ENCODE results near the gene GUCA1A.
"Not testable (repeated sequence)": the region's sequence is repeated elsewhere in the genome, so short reads cannot be mapped to it uniquely, and the experiment has no call there.

GUCA1A gene

GRCh38 chr6:42147138-42147562 lies 26.0 kb upstream of the GUCA1A start:
- DNase-seq (ENCODE audit: low read depth, low spot score) = no peak

GRCh38 chr6:42148058-42148457 lies 25.1 kb upstream of the GUCA1A start:
- no peak for DNase-seq (ENCODE audit: low read depth, low spot score)

DNA sequence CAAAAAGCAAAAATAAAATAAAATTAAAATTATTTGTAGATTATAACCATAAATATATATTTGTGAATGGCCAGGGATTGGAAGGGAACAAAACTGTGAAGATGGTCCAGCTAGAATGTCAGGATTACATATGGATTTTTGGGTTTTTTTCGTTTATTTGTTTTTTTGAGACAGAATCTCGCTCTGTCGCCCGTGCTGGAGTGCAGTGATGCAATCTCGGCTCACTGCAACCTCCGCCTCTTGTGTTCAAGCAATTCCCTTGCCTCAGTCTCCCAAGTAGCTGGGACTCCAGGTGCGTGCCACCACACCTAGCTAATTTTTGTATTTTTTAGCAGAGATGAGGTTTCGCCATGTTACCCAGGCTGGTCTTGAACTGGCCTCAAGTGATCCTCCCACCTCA lies 22.9 kb upstream of the GUCA1A start:
- no peak for DNase-seq (ENCODE audit: low read depth, low spot score)

DNA sequence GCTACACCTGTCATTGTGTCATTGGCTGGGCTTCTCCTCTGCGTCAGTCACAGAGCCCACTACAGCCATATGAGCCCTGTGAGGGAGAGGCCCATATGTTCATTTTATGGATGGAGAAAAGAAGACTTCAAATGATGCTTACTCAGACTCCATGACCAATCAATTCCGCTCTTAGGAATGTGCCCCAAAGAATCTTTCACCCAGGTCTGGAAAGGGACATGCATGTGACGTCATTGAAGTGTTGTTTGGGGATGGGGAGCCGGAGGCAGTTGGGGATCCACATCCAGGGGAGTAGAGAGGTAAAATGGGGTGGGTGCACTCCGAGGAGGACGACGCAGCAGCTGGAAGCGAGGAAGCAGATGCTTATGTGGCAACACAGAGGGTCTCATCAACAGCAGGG lies 21.1 kb upstream of the GUCA1A start:
- no peak for DNase-seq (ENCODE audit: low read depth, low spot score)

GRCh38 chr6:42152528-42153213 lies 20.5 kb upstream of the GUCA1A start:
- not testable (repeated sequence) for DNase-seq (ENCODE audit: low read depth, low spot score)

DNA sequence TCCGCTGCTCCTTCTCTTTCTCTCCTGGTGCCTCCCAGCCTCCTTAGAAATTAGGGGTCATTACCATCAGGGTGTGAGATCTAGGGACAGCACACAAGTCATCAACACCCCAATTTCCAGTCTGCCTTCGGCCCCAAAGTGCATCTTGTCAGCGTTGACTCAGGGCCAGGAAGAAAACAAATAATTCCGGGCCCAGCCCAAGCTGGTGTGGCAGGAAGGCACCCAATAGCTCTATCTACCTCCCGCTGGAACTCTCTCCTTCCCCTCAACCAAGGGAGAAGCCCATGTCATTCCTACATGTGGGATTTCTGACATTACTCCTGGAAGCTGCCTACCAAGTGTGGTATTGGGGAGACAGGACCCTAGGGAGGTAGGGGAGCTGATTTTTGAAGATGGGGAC lies 19.2 kb upstream of the GUCA1A start:
- no peak for DNase-seq (ENCODE audit: low read depth, low spot score)

DNA sequence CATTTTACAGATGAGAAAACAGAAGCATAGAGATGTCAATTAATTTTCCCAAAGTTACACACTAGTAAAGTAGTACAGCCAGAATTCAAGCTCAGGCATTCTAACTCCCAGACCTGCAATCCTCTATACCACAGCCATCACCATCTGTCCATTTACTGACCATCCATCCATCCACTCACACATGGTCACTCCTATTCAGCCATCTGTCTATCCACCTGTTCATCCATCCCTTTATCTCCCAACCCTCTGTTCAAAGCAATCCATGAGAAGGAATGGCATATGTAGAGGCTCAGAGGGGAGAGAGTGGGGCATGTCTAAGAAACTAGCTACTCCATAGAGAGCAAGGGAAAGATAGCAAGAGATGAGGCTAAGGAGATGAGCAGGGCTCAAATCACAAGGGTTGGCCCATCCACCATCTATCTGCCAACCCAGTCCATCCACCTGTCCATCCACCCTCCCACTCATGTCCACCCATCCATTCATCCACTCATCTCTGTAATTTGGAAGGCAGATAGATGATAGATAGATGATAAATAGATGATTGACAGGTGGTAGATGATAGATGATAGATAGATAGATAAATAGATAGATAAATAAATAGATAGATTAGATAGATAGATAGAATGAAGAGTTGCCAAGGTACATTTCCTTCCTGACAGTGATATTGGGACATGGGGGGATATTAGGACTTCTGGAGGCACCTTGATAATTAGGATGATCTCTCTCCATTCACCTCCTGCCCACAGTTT lies 18.5 kb upstream of the GUCA1A start:
- DNase-seq (ENCODE audit: low read depth, low spot score) = no peak

DNA sequence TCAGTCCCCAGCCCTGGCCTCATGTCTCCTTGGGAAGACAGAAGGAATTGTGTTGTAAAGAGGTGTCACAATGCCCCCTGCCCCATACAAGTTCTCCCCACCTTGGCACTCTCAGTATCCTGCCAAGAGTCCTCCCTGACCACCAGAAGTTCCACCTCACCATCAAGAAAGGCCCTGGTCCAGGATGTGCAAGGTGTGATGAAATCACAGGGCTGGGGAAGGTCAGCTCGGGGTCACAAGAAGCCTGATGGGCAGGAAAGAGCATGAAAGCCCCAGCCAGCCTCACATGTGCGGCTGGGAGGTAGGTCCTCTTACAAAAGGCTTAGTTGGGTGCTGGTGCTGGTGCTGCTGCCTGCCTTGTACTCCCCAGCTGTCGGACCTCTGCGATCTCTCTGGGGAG lies 17.9 kb upstream of the GUCA1A start:
- no peak for DNase-seq (ENCODE audit: low read depth, low spot score)

DNA sequence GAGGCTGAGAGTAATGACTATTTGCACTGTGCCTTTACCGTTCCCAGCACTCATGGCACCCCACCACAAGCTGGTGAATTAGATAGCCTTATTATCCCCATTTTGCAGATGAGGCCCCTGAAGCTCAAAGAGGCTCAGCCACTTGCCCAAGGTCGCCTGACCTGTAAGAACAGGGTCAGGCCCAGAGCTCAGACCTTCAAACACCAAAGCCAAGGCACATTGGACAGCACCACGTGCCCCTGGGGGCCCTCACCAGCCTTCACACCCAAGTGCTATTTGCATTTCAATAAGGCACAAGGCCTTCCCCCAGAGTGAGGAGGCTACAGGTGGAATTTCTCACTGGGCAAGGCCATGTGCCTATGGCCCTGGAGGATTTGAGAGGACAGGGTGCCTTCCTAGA lies 16.5 kb upstream of the GUCA1A start:
- no peak for DNase-seq (ENCODE audit: low read depth, low spot score)

GRCh38 chr6:42158011-42158410 lies 15.2 kb upstream of the GUCA1A start:
- DNase-seq (ENCODE audit: low read depth, low spot score) = no peak

DNA sequence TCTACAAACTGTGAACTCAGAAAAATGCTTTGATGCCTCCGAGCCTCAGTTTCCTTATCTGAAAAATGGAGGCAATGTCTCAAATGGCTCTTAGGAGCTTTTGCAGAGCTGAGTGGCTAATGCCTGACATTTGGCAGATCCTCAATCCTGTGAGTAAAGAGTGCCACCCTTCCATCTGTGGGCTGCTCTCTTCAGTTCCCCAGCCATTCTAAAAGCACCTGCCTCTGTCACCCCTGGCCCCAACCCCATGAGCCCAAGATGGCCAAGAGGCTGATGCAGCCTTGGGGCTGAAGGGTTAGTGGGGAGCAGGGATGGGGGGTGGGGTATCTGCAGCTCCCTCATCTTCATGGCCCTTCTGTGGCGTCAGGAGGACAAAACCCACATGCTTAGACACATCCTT lies 14.5 kb upstream of the GUCA1A start:
- no peak for DNase-seq (ENCODE audit: low read depth, low spot score)

- no peak for DNase-seq (ENCODE audit: low read depth, low spot score)
Measured at GRCh38 chr6:42159431-42160024, 13.6 kb upstream of the GUCA1A start.

DNA sequence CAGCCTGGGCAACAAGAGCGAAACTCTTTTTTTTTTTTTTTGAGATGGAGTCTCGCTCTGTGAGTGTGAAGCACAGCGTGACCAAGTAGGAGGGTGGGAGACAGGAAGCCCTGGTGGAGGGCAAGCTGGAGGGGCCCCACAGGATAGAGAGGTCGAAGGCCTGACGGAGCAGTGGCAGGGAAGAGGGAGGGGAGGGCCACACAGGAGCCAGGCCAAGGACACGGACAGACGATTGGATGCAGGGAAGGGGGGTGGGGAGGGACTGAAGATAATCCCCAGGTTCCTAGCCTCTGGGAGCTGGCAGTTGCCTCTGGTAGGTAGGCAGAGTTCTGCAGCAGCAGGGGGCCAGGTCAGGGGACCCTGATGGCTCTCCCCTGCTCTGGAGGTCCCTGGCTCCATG lies 10.8 kb upstream of the GUCA1A start:
- no peak for DNase-seq (ENCODE audit: low read depth, low spot score)

GRCh38 chr6:42162812-42163211 lies 10.4 kb upstream of the GUCA1A start:
- no peak for DNase-seq (ENCODE audit: low read depth, low spot score)

GRCh38 chr6:42163981-42164380 lies 9.2 kb upstream of the GUCA1A start:
- no peak for DNase-seq (ENCODE audit: low read depth, low spot score)

DNA sequence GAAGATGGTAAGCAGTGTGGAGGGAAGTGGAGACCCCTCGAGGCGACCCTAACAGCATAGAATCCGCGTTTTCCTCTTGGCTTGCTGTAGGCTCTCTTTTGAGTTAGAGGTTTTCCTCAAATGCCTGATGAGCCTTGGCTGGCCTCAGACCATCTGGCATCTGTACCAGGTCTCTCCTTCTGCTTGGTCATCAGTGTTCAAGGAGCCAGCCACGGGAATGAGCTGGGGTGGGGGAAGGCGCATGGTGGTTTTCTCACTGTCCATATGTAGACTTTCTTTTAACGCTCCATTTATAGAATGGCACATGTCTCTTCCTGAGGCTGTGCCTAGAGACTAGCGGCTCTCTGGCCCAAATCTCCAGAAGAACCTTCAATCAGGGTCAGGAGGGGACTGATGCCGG lies 8.1 kb upstream of the GUCA1A start:
- no peak for DNase-seq (ENCODE audit: low read depth, low spot score)

GRCh38 chr6:42166444-42167141 lies 6.6 kb upstream of the GUCA1A start:
- DNase-seq (ENCODE audit: low read depth, low spot score) = no peak

GRCh38 chr6:42168650-42169049 lies 4.5 kb upstream of the GUCA1A start:
- no peak for DNase-seq (ENCODE audit: low read depth, low spot score)

GRCh38 chr6:42169780-42170179 lies 3.4 kb upstream of the GUCA1A start:
- not testable (repeated sequence) for DNase-seq (ENCODE audit: low read depth, low spot score)

DNA sequence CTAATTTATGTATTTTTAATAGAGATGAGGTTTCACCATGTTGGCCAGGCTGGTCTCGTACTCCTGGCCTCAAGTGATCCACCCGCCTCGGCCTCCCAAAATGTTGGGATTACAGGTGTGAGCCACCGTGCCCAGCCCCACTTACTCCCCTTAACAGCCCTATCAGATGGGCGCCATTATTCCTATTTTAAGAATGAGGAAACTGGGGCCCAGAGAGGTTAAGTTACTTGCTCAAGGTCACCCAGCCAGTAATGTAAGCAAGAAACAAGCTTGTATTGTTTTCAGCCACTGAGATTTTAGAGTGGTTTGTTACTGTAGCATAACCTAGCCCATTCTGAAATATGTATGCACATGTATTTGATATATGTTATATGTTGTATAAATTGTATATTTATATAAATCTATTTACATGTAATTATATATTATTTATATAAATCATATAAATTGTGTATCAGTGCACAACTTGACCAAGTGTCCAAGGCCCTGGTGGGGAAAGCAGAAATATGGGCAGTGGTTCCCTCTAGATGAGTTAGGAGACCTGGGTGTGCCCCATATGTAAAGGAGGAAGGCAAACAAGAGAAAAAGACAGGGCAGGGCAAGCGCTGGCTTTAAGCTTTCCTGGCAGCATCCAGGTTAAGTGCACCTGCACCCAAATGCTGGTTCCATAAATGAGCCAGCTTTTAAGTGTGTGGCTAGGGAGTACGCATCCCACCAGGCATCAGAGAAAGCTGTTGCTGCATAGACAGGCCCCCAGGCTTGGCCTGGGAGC lies 1.2 kb upstream of the GUCA1A start:
- DNase-seq (ENCODE audit: low read depth, low spot score) = no peak

- no peak for DNase-seq (ENCODE audit: low read depth, low spot score)
Measured at GRCh38 chr6:42175860-42176259, 2.7 kb downstream of the GUCA1A start.

GRCh38 chr6:42176981-42177380 lies 3.8 kb downstream of the GUCA1A start:
- DNase-seq (ENCODE audit: low read depth, low spot score) = no peak

All from brain pericyte (primary cell).